ENCODE data around the gene SURF6.
"Not testable (repeated sequence)": the region's sequence is repeated elsewhere in the genome, so short reads cannot be mapped to it uniquely, and the experiment has no call there.

GRCh38 chr9:133329306-133330156 is 6.5 kb downstream of the SURF6 start:
- TF ChIP-seq POLR2AphosphoS5, POLR2A (IDR thresholded peaks at IDR 0.05; ENCODE audit: low read depth, low read length): not testable (repeated sequence)

Data from GM12892 (cell line).